Kidney epithelial cell (primary cell): ENCODE measurements around the gene ZNF132. TPM values are rescaled to one million over a fixed set of nuclear protein-coding genes. Genes with fewer than 3 reads are reported as not detected.
"Not testable (repeated sequence)": the region's sequence is repeated elsewhere in the genome, so short reads cannot be mapped to it uniquely, and the experiment has no call there.

ENCODE experiments used
- DNase-seq: peaks from one replicate; pipeline ENCODE4 v3.0.0-alpha.2; 2010; ENCODE audit warnings: low read depth
- H3K27me3 ChIP-seq: 2 replicates; pipeline ENCODE4 v1.6.0; 2011; ENCODE audit warnings: low read length; ENCODE audit not compliant: control insufficient read depth, insufficient read depth
- H3K36me3 ChIP-seq: 2 replicates; pipeline ENCODE4 v1.5.1; 2011; ENCODE audit warnings: low read length; ENCODE audit not compliant: control insufficient read depth, insufficient read depth
- H3K4me3 ChIP-seq: 2 replicates; pipeline ENCODE4 v1.5.1; 2011; ENCODE audit warnings: low read depth, mild to moderate bottlenecking, control low read depth, low read length
- CTCF ChIP-seq: IDR thresholded peaks from 2 replicates; pipeline ENCODE4 v1.5.1; 2011; ENCODE audit warnings: mild to moderate bottlenecking, moderate library complexity, low read length, control low read depth, inconsistent platforms; ENCODE audit not compliant: insufficient read depth, poor library complexity, severe bottlenecking
- total RNA-seq: library from RNA; depleted of rRNA; stranded (reverse); fragments of >200 nt; gene quantifications from 2 replicates; pipeline ENCODE4 v1.2.3, GENCODE V29; 2015

Gene ZNF132
- total RNA-seq, 1 donor from 2014 or later, result 4.8 TPM

- no peak for TF ChIP-seq CTCF
- no peak for DNase-seq
- no peaks in the 10 kb centered on the region for H3K27me3 ChIP-seq
- peak overlapping the region; percentile 86 for H3K4me3 ChIP-seq
- no peaks in the 10 kb centered on the region for H3K36me3 ChIP-seq
These were observed 30.8 kb downstream of the ZNF132 start for GRCh38 chr19:58409010-58409790.

DNA sequence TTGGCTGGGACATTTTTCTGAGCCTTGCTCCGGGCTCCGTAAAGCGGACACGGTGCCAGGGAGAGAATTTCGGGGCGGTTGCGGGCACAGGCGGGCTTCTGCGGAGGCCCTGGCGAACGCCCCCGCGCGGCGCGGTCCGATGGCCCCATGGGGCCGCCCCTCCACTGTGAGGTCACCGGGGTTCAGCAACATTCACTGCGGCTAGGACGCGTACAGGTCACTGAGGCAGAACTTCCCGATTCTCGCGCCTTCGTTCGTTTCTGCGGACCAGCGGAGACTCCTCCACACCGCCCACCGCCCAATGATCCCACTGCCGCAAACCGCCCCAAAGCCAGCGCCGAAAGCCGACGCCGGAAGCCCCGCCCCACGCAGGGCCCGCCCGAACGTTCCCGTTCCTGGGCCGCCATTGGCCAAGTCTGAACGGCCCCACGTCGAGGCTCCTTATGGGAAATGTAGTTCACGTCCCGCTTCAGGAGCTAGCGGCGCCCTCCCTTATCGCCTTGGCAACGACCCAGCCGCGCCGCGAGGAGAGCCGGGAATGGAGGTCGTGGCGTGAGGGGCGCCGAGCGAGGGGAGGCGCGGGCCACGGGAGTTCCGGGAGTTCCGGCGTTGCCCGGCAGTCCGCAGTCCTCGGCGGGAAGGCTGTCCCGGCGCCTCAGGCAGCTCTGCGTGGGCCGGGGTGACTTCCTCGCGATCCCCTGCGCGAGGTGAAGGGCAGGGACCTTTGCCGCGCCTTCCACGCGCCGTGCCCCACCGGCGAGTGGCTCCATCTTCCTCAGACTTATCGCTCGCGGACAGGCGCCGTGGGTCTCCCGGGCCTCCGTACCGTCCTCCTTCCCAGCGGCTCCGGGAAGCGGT, 31.6 kb downstream of the ZNF132 start, which contains the start of gene ZNF584:
ZNF584 (plus strand) TSS at position 498 of the 858 bp plus-strand sequence. CDS start 499 bp downstream, outside the sequence.
- no peak for TF ChIP-seq CTCF
- Histone ChIP-seq H3K4me3 (peak within 1 kb of the TSS; percentile 86), H3K36me3 (no peaks in the 10 kb centered on the region), H3K27me3 (no peaks in the 10 kb centered on the region)
- DNase-seq, result peak; percentile 77

- no peak for DNase-seq
- Histone ChIP-seq H3K36me3 (no peaks in the 10 kb centered on the region), H3K4me3 (peak overlapping the region; percentile 86), H3K27me3 (no peaks in the 10 kb centered on the region)
- no peak for TF ChIP-seq CTCF
These were observed 32.2 kb downstream of the ZNF132 start for GRCh38 chr19:58407658-58408151.

DNA sequence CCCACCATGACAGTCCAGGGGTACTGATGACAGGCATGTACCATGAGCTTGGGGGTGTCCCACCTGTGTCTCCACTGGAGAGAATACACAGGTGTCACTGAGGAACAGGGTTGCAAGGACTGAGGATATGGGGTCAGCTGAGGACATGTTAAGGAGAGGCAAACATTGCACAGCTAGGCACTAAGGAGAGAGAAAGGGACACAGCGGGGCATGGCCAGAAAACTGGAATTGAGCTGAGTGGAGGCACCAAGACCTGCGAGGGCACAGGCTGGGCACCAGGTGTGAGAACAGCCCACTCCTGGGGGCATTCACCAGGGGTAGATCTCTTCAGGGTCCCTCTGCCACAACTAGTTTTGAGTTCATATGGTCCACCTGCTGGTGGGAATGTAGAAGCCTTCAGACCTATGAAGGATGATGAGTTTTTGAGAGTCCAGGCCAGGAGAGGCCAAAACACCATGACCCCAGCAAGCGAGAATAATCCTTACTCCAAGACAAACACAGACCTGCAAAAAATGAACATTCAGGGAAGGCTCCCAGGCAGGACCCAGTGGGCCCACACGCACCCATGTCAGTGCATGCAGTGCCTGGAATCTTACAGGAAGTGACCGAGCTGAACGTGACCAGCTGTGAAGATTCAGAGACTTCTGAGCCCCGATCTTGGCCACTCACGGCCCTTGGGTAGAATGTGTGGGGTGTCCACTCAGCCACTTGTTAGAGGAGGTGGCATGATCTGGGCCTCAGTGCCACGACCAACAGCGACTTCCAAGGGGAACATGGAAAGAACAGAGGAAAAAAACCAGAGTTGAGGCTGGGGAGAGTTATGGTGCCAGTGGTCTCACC, 32.9 kb downstream of the ZNF132 start:
- DNase-seq, result no peak
- Histone ChIP-seq H3K4me3 (peak overlapping the region; percentile 86), H3K27me3 (no peaks in the 10 kb centered on the region), H3K36me3 (no peaks in the 10 kb centered on the region)
- peak; percentile 39 for TF ChIP-seq CTCF

- H3K36me3 ChIP-seq, DNase-seq, H3K27me3 ChIP-seq, H3K4me3 ChIP-seq: not testable (repeated sequence)
These were observed 36.0 kb downstream of the ZNF132 start for GRCh38 chr19:58403920-58404478.
